OCI-LY3 (cell line): ENCODE data around the gene RAB7A.

Experiments used
- H2AFZ ChIP-seq: fragments of 200-600, 300-600 bp; shearing (Covaris generic); 2 replicates; pipeline ENCODE4 v1.6.0; 2014; ENCODE audit warnings: antibody characterized with exemption, low read depth, low read length
- H3K27ac ChIP-seq: fragments of 200-600, 300-600 bp; sonication (generic); 2 replicates; pipeline ENCODE4 v1.5.1; 2014; ENCODE audit warnings: mild to moderate bottlenecking, low read length, moderate library complexity, mixed read lengths
- H3K27me3 ChIP-seq: fragments of 200-600, 300-600 bp; sonication (generic); 2 replicates; pipeline ENCODE4 v1.6.1; 2014; ENCODE audit warnings: low read depth, low read length, mixed read lengths
- H3K36me3 ChIP-seq: fragments of 200-600, 300-600 bp; sonication (generic); replicated peaks from 2 replicates; pipeline ENCODE3; 2014; ENCODE audit warnings: low read depth, low read length, mixed read lengths
- H3K4me1 ChIP-seq: fragments of 300-600, 200-600 bp; sonication (generic); 2 replicates; pipeline ENCODE4 v1.6.1; 2014; ENCODE audit warnings: low read length, mixed read lengths
- H3K4me2 ChIP-seq: fragments of 200-600, 300-600 bp; sonication (generic); 2 replicates; pipeline ENCODE4 v1.6.1; 2014; ENCODE audit warnings: low read length, mixed read lengths
- H3K4me3 ChIP-seq: fragments of 300-600, 200-600 bp; sonication (generic); 2 replicates; pipeline ENCODE4 v1.5.1; 2014; ENCODE audit warnings: antibody characterized with exemption, mild to moderate bottlenecking, low read length, moderate library complexity
- H3K79me2 ChIP-seq: fragments of 300-600, 200-600 bp; shearing (Covaris generic); 2 replicates; pipeline ENCODE4 v1.6.1; 2014; ENCODE audit warnings: mild to moderate bottlenecking, low read length, mixed read lengths
- H3K9ac ChIP-seq: fragments of 300-600, 200-600 bp; shearing (Covaris generic); 2 replicates; pipeline ENCODE4 v1.6.0; 2014; ENCODE audit warnings: mild to moderate bottlenecking, low read length, moderate library complexity
- H3K9me3 ChIP-seq: fragments of 200-600, 300-600 bp; shearing (Covaris generic); 2 replicates; pipeline ENCODE4 v1.6.1; 2014; ENCODE audit warnings: low read length, mixed read lengths; ENCODE audit not compliant: insufficient read depth
- H4K20me1 ChIP-seq: fragments of 200-600, 300-600 bp; sonication (generic); 2 replicates; pipeline ENCODE4 v1.6.1; 2016; ENCODE audit warnings: low read length, mixed read lengths; ENCODE audit not compliant: insufficient read depth
- CTCF ChIP-seq: fragments of 200-600, 300-600 bp; sonication (generic); IDR thresholded peaks from 2 replicates; pipeline ENCODE4 v1.5.1; 2014; ENCODE audit warnings: antibody characterized with exemption, low read length, low read depth
- EZH2phosphoT487 ChIP-seq: fragments of 200-600 bp; shearing (Covaris generic); IDR thresholded peaks from 2 replicates; pipeline ENCODE4 v1.6.1; 2018; ENCODE audit warnings: antibody characterized with exemption, mixed run types, low read depth

Gene RAB7A

DNA sequence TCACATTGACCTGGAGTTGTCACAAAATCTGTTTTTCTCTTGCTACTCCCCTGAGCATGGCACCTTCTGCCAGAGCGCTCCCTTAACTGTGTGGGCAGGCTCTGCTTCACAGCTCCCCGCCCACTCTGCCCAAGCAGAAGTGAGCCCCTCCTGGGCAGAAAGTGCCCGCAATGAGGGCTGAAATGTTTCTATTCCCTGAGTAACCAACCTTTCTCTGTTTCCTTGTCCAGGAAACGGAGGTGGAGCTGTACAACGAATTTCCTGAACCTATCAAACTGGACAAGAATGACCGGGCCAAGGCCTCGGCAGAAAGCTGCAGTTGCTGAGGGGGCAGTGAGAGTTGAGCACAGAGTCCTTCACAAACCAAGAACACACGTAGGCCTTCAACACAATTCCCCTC lies 87.1 kb downstream of the RAB7A start:
- Histone ChIP-seq H3K27ac (no peak overlapping the region), H3K9me3 (no peaks in the 10 kb centered on the region), H3K9ac (no peak overlapping the region), H3K4me1 (no peaks in the 10 kb centered on the region), H3K27me3 (no peaks in the 10 kb centered on the region), H3K4me3 (no peak overlapping the region), H3K4me2 (no peak overlapping the region), H2AFZ (no peak overlapping the region), H3K36me3 (peaks cover 59% of the 10 kb centered on the region), H3K79me2 (no peaks in the 10 kb centered on the region), H4K20me1 (no peaks in the 10 kb centered on the region)
- TF ChIP-seq EZH2phosphoT487: no peak

GRCh38 chr3:128814060-128814459 lies 88.1 kb downstream of the RAB7A start:
- H4K20me1 ChIP-seq: no peaks in the 10 kb centered on the region
- H3K36me3 ChIP-seq: peaks cover 61% of the 10 kb centered on the region
- no peak overlapping the region for H2AFZ ChIP-seq
- no peaks in the 10 kb centered on the region for H3K79me2 ChIP-seq
- H3K4me2 ChIP-seq: no peak overlapping the region
- no peaks in the 10 kb centered on the region for H3K9me3 ChIP-seq
- H3K4me3 ChIP-seq: no peak overlapping the region
- H3K9ac ChIP-seq: no peak overlapping the region
- H3K4me1 ChIP-seq: no peaks in the 10 kb centered on the region
- H3K27me3 ChIP-seq: no peaks in the 10 kb centered on the region
- H3K27ac ChIP-seq: no peak overlapping the region
- TF ChIP-seq CTCF (no peak), EZH2phosphoT487 (no peak)

DNA sequence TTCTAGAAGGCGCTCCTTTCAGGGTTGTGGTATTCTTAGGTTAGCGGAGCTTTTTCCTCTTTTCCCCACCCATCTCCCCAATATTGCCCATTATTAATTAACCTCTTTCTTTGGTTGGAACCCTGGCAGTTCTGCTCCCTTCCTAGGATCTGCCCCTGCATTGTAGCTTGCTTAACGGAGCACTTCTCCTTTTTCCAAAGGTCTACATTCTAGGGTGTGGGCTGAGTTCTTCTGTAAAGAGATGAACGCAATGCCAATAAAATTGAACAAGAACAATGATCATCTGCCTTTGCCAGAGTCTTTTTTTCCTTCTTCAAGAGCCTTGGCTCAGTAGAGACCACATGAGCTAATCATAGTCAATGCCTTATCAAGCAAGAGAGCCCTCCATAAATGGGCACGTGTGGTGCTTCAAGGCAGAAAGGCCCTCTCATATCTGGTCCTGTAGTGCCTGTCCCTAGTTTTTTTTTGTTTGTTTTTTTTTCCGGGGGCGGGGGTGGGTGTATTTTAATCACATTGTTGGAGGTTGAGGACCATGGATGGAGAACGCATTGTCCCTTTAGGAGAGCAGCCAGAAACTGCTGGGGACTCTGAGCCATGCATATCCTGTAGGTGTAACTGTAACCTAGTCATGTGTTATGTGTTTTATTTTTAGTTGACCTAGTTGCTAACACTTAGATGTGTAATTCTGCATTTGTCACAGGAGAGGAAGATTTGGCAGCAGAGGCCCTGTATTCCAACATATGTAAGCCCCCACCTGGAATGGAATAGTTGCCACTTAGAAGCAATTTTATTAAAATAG lies 88.7 kb downstream of the RAB7A start:
- no peaks in the 10 kb centered on the region for H3K4me1 ChIP-seq
- no peak overlapping the region for H3K9ac ChIP-seq
- no peak overlapping the region for H3K4me3 ChIP-seq
- peaks cover 64% of the 10 kb centered on the region for H3K36me3 ChIP-seq
- no peaks in the 10 kb centered on the region for H3K27me3 ChIP-seq
- H4K20me1 ChIP-seq: no peaks in the 10 kb centered on the region
- no peak overlapping the region for H3K27ac ChIP-seq
- no peak for TF ChIP-seq CTCF
- TF ChIP-seq EZH2phosphoT487: no peak
- H3K4me2 ChIP-seq: no peak overlapping the region
- H3K79me2 ChIP-seq: no peaks in the 10 kb centered on the region
- H3K9me3 ChIP-seq: no peaks in the 10 kb centered on the region
- no peak overlapping the region for H2AFZ ChIP-seq

GRCh38 chr3:128815318-128816064 lies 89.5 kb downstream of the RAB7A start:
- H3K9ac ChIP-seq: no peak overlapping the region
- no peaks in the 10 kb centered on the region for H3K4me1 ChIP-seq
- no peak overlapping the region for H3K4me2 ChIP-seq
- TF ChIP-seq EZH2phosphoT487: no peak
- TF ChIP-seq CTCF: no peak
- no peak overlapping the region for H2AFZ ChIP-seq
- no peak overlapping the region for H3K27ac ChIP-seq
- no peaks in the 10 kb centered on the region for H4K20me1 ChIP-seq
- H3K79me2 ChIP-seq: no peaks in the 10 kb centered on the region
- no peaks in the 10 kb centered on the region for H3K9me3 ChIP-seq
- peaks cover 64% of the 10 kb centered on the region for H3K36me3 ChIP-seq
- H3K27me3 ChIP-seq: no peaks in the 10 kb centered on the region
- H3K4me3 ChIP-seq: no peak overlapping the region
